NCI-H748 (cell line): ENCODE data around the gene UCP2.

Experiments
- DNase-seq: peaks from one replicate; lab custom pipeline; 2025; ENCODE audit not compliant: unreplicated experiment; lab: John Stamatoyannopoulos, UW

UCP2 gene

DNA sequence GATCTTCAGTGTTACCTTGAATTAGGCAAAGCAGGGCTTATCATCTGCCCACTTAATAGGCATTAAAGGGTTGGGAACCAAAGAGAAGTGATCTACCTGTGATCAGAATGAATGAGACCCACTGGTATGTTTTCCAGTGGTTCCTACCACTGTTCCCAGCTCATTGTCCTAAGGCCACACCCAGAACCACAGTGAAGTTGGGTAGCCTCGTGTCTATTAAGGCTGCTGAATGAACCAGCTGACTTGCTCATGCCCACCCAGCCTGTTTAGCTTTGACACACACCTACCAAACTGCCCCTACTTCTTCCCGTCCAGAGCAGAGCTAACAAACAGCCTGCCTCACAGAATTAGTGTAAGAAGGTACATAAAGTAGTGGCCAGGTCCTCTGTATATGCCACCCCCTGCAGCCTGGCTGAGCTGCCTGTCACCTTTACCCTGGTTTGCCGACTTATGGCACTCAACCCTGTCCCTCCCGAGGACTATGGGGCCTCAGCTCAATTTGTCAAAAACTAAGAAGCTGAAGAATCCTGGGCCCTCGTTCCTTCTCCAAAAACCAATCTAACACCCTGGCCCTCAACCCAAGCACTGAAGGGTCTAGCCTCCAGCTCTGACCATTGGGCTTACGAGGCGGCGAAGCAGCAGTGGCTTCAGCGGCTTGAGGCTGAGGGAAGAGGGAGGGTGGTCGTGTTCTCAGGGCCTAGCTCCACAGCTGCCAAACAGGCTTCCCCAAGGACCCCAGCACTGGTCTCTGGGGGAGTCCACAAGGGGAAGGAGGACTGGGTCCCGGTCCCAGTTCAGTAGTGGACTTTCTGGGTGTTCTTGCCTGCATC, 9.8 kb downstream of the UCP2 start:
- DNase-seq, result no peak

DNA sequence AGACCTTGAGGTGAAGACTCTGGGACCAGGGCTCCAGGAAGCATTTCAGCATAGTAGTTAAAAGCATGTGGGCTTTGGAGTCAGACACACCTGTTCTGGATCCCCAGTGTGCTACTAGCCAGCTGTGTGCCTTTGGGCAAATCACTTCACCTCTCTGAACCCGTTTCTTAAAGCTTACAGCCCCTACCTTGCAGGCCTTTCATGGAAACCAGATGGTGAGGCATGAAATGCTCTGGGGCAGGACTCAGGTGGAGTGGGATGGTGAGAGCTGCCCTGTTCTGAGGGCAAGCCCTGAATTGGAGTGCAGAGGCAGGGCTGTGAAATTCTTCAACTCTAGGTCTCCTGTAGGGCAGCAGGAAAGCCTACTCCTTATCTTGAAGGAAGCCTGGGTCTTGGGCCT, 10.5 kb downstream of the UCP2 start:
- DNase-seq, result no peak

DNA sequence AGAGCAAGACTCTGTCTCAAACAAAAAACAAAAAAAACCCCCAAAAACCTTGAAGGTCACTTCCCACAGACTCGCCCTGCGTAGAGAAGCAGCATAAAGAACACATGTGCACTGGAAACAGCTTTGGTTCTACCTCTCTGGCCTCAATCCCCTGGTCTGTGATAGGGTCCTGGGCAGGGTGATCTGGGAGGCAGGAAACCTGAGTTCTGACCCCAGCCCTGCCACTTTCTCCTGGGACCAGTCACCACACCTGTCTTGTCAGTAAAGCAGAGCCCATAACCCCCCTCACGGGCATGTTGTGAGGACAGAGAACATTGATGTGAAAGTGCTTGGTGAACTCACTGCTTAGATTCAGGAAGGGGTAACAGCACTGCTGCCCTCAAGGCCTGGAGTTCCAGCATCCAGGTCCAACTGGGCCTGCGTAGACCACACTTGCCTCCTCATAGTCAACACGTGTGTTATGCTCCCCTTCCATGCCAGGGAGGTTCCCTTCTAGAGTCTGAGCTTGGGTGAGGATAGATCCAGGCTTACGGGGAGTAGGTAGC, 11.4 kb downstream of the UCP2 start:
- DNase-seq, result no peak

DNA sequence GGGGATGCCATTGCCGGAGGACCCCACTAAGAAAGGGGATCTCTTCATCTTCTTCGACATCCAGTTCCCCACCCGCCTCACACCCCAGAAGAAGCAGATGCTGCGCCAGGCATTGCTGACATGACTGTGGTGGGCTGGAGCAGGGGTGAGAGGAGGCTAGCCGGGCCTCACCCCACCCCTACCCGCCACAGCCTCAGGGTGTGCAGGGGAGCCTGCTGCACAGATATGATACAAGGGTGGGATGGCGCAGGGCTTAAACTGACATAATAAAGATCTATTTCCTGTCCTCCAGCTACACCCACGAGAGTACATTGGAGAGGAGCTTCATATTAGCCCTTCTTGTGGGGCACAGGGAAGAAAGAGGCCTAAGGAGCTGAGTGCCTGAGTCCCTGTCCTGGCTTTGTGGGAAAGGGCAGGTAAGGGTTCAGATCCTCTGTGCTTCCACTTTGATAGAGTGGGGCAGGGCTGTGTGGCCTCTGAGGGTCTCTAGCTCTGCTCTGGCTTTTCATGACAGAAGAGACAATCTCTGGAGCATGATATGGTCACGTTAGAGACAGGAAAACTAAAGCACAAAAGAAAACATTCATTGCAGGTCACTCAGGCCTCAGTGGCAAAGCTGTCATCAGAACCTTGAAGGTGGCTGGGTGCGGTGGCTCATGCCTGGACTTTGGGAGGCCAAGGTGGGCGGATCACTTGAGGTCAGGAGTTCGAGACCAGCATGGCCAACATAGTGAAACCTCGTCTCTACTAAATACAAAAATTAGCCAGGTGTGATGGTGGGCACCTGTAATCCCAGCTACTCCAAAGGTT, 12.4 kb downstream of the UCP2 start:
- DNase-seq, result no peak

DNA sequence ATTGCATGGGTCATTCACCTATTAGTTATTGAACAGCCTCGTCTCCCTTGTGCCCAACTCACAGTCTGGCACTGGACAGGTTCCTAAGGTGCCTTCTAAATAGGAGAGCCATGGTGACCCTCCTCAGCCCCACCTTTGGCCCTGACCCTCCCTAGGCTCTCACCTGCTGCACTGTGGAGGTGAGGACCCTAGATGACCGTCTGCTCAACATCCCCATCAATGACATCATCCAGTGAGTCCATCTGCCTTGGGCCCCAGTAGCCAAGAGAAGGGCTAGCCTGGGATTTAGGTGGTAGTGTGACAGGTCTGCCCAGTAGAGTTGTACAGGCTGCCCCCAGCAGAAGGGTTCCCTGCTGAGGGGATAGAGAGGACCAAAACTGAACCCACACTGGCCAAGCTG, 13.6 kb downstream of the UCP2 start:
- DNase-seq, result no peak

DNA sequence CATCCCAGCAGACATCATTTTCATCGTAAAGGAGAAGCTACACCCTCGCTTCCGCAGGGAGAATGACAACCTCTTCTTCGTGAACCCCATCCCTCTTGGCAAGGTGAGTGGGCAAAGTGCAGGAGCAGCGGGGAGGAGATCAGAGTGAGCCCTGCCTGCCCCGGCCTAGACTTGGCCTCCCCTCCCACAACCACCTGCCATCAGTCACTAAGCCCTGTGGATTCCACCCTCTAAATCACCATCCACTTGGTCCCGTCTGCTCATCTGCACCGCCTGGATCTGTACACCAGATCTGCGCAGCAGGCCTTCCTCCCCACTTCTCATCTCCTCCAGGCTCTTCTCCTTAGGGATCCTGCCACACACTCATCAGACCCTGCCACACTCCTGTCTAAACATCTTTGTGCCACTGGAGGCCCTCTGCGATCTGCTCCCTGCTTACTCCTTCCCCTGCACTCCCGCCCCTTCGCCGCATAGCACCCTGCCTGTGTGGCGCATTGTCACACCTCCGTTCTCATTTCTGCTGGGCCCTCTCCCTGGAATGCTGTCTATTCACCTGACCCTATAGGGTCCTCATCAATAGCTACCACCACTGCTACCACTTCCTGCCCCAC, 14.2 kb downstream of the UCP2 start:
- DNase-seq, result no peak

DNA sequence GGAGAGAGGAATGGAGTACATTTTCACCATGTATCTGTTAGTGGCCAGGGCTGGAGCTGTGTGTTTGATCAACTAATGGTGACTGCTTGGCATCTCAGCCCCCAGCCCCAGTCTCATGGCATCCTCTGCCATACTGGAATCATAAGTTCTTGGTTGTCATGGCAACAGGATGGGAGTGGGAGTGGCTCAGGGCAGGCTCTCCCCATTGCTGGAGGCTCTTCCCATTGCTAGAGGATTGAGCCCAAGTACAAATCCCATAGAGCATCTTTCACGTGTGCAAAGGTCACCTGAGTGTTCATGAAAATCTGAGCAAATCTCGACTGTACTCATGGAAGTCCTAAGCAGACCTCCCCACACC, 16.9 kb downstream of the UCP2 start:
- peak; percentile 27 for DNase-seq

DNA sequence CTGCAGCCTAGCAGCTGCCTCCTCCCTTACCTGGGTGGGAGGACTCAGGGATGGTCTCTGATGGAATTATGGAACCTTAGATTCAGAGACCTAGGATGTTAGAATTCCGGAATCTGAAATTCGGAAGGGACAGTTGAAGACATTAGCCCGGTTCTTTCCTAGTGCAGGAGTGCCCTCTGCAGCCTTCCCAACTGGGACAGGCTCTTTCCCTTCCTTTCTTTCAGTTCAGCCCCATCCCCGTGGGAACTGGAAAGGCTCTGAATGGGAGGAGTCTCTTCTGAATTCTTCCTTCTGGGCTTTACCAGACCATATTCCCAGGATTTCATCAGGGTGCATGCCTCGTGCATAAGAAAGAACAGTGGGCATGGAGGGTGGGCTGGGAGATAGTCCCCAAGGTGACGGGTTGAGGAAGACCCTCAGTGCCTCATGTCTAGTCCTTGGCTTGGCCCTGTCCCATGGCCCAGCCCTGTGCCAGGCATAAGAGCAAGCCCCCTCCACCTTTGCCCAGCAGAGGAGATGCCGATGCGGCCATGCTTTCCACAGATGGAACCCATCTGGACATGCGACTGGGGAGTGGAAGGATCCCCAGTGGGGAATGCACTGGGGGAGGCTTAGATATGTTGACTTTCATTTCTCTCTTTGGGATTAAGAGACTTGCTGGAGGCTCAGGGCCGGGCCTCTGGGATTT, 17.4 kb downstream of the UCP2 start:
- DNase-seq, result no peak

DNA sequence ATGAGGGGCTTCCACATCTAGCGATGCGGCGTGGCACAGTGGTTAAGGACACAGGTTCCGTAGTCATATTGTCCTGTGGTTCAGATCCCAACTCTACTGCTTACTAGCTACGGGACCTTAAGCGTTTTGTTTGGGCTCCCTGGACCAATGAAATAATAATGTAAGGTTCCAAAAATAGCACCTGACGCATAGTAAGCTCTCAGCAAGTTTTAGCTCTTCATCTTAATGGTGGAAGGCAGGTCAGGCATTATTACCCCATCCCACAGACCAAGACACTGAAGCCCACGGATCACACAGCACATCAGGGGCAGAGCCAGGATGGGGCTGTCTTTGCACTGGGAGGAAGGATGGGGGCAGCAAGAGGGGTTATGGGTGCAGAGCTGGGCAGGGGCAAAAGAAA, 18.8 kb downstream of the UCP2 start:
- DNase-seq, result no peak

DNA sequence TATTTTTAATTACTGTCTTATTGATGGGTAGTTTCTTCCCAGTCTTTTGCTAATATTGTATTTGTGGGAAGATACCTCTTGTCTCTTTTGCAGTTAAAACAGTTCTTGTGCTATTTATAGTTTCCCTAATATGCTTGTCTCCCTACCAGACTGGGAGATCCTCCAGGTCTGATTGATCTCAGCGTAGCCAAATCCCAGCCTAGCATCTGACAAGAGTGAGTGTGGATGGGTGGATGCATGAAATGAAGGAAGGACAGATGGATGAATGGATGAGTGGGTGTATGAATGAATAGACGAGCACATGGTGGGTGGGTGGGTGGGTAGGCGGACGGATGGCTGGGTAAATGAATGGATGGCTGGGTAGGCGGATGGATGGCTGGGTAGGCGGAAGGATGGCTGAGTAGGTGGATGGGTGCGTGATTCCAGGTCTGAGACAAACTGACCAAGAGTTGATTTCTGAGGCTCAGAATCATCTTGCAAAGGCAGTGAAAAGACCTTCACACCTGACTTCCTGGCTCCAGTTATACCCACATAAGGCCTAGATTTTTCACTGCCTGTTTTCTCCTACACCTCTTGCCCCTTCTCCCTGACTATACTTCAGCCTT, 20.4 kb downstream of the UCP2 start:
- DNase-seq, result no peak

DNA sequence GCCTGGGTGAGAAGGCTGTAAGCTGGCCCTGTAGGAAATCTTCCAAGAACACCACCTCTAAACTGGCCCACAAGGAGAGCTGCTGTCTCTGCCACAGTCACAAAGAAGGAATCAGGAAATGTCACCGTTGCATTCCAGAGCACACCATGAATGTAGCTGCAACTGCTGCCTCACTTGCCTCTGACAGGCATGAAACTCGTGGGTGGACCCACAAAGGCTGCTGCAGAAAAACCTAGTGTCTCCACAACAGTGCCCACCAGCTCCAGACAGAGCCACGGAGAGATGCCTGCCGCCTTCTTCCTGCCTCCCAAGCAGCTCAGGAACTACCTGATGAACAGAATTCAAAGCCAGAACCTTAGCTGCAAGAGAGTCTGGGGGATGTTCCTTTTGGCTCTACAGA, 21.3 kb downstream of the UCP2 start:
- DNase-seq, result no peak

DNA sequence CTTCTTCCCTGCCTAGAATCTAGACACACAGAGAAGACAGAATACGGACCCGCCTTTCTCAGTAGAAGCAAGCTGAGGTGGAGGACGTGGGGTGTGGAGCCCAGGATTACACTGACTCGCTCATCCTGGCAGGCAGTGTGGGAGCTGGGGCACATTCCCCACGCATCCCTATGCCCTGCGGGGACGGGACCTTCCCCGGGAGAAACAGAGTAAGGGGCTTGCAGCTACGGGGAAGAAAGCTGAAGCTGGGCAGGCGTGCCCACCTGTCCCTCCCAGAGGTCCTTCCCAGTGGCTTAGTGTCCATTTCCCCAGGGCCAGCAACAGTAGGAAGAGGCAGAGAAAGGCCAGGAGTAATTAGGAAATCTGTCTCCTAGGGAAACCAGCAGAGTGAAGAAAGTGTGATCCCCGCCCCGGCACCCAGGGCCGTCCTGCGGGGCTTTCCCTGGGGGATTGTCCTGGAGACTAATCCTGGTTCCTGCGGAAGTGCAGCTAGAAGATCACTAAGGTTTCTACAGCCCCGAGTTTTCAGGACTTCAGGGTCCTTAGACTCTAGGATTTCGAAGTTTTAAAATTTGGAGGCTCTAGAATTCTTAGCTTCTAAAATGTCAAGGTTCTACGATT, 24.0 kb downstream of the UCP2 start:
- DNase-seq, result no peak

DNA sequence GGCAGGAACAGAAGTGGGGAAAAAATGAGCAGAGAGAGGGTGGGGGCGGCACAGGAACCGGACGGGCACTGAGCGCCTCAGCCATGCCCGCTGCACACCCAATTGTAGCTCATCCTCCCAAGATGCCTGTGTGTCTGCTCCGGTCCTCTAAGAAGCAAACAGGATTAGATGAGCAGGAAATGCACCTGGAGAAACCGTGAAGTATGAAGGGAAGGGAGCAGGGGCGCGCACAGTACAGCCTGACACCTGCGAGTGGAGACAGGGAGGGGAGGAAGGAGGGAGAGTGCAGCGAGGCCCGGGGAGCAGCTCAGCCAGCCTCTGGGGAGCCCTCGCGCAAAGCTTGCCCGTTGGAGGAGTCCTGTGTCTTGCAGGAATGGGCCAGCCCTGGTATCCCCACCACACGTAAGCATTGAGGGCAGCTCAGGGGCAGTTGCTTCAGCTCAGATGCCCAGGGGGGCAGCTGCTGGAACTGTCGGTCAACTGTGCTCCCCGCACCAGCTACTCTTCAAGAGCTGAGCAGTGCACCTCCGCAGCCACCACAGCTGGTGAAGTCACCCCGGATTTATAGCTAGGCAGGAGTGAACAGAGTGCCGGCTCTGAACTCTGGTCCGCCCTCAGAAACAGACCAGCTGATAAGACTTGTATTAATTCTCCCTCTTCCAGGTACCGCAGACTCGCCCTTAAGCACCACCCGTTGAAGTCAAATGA, 24.8 kb downstream of the UCP2 start:
- DNase-seq, result no peak

DNA sequence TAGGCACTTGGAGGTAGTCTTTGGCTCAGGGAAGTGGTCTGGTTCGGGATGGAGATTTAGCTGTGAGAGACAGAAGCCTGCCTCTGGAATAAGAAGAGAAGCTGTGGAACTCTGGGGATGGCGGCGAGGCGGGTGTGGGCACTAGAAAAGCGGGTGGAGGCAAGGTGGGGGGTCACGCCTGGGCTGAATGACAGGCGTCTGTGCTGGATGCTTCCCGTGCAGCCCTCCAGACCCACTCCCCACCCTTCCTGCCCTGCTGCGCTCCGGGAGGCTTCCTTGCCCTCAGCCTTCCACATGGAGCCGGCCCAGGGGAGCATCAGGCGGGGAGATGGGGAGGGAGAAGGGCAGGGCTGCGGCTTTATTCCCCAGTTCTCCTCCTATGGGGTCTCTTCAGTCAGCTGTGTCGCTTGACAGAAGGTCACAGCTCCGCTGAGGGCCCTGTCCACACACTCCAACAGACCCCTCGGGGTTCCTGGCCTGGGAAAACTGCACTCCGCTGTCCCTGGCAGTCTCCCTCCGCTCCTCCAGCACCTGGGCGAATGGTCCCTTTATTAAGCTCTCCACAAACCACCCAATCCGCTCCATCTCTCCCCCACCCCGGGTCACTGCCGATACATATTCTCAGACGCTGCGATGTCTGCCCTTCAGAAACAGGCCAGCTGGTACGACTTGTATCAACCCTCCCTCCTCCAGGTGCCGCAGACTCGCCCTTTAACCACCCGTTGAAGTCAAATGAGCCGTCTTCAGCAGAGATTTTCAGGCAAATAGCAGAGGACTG, 25.6 kb downstream of the UCP2 start:
- DNase-seq, result no peak

DNA sequence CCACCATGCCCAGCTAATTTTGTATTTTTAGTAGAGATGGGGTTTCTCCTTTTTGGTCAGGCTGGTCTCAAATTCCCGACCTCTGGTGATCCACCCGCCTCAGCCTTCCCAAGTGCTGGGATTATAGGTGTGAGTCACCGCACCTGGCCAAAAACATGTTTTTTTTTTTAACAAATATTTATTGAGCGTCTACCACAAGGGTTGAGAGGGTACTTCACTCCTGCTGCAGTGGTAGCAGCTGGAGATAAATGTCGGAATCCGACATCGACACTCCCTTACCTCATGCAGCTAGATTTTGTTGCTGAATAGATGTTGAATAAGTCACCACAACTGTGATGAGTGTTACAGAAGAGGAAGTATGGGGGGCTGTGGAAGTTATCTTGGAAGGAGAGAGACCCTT, 30.8 kb downstream of the UCP2 start:
- DNase-seq, result no peak

DNA sequence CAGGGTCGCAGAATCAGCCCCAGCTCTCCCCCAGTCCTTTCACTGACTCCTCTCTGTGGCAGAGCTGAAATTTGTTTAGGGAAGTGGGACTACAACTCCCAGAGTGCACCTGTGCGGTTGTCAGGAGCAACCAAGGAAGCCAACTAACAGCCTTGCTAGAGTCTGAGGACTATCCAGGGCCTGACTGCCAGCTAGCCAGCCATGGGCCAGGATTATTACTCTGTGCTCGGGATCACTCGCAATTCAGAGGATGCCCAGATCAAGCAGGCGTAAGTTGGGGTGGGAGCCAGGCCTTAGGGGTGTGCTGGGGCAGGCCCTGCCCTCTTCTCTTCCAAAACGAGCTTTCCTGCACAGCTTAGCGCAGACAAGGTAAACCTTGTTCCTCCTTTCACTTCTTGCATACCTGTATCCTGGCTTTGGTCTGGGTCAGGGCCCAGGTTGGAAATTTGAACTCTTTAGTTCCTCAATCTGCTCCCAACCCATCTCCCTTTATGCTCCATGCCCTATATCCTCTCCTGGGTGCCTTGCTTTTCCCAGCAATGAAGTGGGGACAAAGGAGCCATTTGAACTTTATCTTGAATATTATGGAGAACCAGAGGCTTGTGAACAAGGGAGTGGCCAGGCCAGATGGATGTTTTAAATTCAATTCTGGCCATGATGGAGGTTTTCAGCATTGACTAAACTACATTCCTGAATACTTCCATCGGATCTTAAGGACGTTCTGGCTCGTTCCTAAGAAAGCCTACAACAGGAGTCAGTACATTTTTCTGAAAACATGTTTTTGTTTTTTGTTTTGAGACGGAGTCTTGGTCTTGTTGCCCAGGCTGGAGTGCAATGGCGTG, 31.6 kb downstream of the UCP2 start, which contains the start of gene DNAJB13:
Gene DNAJB13 (plus strand): TSS at position 158 of the 842 bp plus-strand sequence. CDS start 44 bp downstream, at position 202.
- DNase-seq, result peak; percentile 47

DNA sequence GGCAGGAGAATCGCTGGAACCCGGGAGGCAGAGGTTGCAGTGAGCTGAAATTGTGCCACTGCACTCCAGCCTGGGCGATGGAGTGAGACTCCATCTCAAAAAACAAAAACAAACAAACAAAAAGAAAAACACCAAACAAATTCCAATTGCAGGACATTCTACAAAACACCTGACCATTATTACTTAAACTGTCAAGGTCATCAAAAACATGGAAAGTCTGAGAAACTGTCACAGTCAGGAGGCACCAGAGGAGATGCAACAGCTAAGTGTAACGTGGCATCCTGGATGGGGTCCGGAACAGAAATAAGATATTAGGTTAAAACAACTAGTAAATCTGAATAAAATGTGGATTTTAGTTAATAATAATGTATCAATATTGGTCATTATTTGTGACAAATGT, 32.7 kb downstream of the UCP2 start:
- DNase-seq, result no peak

DNA sequence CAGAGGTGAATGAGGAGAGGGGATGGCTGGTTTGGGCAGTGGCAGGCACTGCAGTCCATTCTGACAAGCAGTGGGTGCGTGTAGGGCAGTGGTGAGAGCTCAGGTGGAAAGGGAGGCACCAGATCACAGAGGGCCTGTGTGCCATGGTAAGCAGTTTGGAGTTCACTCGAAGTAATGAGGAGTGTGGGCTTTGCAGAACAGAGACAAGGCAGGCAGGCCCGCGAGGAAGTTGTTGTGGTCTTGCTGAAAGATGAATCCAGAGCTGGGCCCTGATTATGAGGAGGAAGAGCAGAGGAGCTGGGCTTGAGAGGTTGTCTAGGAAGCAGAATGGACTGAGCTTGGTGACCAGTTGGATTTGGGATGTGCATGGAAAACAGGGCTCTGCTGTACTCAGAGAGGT, 33.4 kb downstream of the UCP2 start:
- no peak for DNase-seq
